H9 (cell line): ENCODE results near the gene MTMR12. TPM values are rescaled to one million over a fixed set of nuclear protein-coding genes. Genes with fewer than 3 reads are reported as not detected.

Source experiments
- DNase-seq: peaks from one replicate; pipeline ENCODE4 v3.0.0-alpha.2; 2017
- H2AFZ ChIP-seq: one replicate; pipeline ENCODE4 v1.6.1; 2013; ENCODE audit warnings: mild to moderate bottlenecking, low read length, control low read depth, moderate library complexity
- H2AK5ac ChIP-seq: 2 replicates; pipeline ENCODE4 v1.6.1; 2013; ENCODE audit warnings: low read length, control low read depth, mixed read lengths; ENCODE audit not compliant: insufficient read length
- H2BK120ac ChIP-seq: one replicate; pipeline ENCODE4 v1.6.1; 2013; ENCODE audit warnings: low read depth, mild to moderate bottlenecking, low read length, control low read depth, inconsistent platforms; ENCODE audit not compliant: poor library complexity, severe bottlenecking
- H2BK12ac ChIP-seq: 2 replicates; pipeline ENCODE4 v1.6.1; 2013; ENCODE audit warnings: low read length, control low read depth, mixed read lengths, low read depth; ENCODE audit not compliant: insufficient read length
- H2BK15ac ChIP-seq: 2 replicates; pipeline ENCODE4 v1.6.1; 2013; ENCODE audit warnings: low read depth, low read length, control low read depth
- H2BK20ac ChIP-seq: one replicate; pipeline ENCODE4 v1.6.1; 2013; ENCODE audit warnings: low read depth, mild to moderate bottlenecking, low read length, control low read depth, inconsistent platforms; ENCODE audit not compliant: poor library complexity, severe bottlenecking
- H2BK5ac ChIP-seq: 2 replicates; pipeline ENCODE4 v1.6.1; 2013; ENCODE audit warnings: low read length, control low read depth, mixed read lengths; ENCODE audit not compliant: insufficient read length
- H3K14ac ChIP-seq: 2 replicates; pipeline ENCODE4 v1.6.1; 2013; ENCODE audit warnings: low read length, control low read depth; ENCODE audit not compliant: insufficient read depth
- H3K18ac ChIP-seq: 2 replicates; pipeline ENCODE4 v1.6.1; 2013; ENCODE audit warnings: low read depth, mild to moderate bottlenecking, mixed read lengths, low read length, control low read depth; ENCODE audit not compliant: insufficient read length
- H3K23ac ChIP-seq: 2 replicates; pipeline ENCODE4 v1.6.1; 2013; ENCODE audit warnings: low read length, control low read depth, mixed read lengths, low read depth; ENCODE audit not compliant: insufficient read length
- H3K23me2 ChIP-seq: 2 replicates; pipeline ENCODE4 v1.6.1; 2013; ENCODE audit warnings: low read depth, mild to moderate bottlenecking, mixed read lengths, low read length, control low read depth; ENCODE audit not compliant: insufficient read length, poor library complexity, severe bottlenecking
- H3K27ac ChIP-seq: 2 replicates; pipeline ENCODE4 v1.5.1; 2013; ENCODE audit warnings: low read length, control low read depth, mixed read lengths, low read depth; ENCODE audit not compliant: insufficient read length
- H3K27me3 ChIP-seq: 2 replicates; pipeline ENCODE4 v1.6.1; 2013; ENCODE audit warnings: low read length, control low read depth, inconsistent platforms; ENCODE audit not compliant: insufficient read depth
- H3K4ac ChIP-seq: 2 replicates; pipeline ENCODE4 v1.6.1; 2013; ENCODE audit warnings: low read depth, mild to moderate bottlenecking, control low read depth, inconsistent platforms, low read length, moderate library complexity
- H3K4me1 ChIP-seq: 2 replicates; pipeline ENCODE4 v1.6.1; 2013; ENCODE audit warnings: low read length, control low read depth, inconsistent platforms; ENCODE audit not compliant: insufficient read depth
- H3K4me2 ChIP-seq: 2 replicates; pipeline ENCODE4 v1.6.1; 2013; ENCODE audit warnings: low read length, control low read depth, mixed read lengths; ENCODE audit not compliant: insufficient read length, insufficient read depth
- H3K56ac ChIP-seq: 2 replicates; pipeline ENCODE4 v1.6.1; 2013; ENCODE audit warnings: low read depth, mild to moderate bottlenecking, mixed read lengths, low read length, control low read depth; ENCODE audit not compliant: insufficient read length
- H3K79me1 ChIP-seq: 2 replicates; pipeline ENCODE4 v1.6.1; 2013; ENCODE audit warnings: low read depth, mild to moderate bottlenecking, moderate library complexity, low read length, control low read depth, inconsistent platforms; ENCODE audit not compliant: insufficient read depth, poor library complexity, severe bottlenecking
- H3K79me2 ChIP-seq: 2 replicates; pipeline ENCODE4 v1.6.1; 2013; ENCODE audit warnings: low read length, control low read depth, inconsistent platforms; ENCODE audit not compliant: insufficient read depth
- H3K9ac ChIP-seq: 2 replicates; pipeline ENCODE4 v1.6.1; 2013; ENCODE audit warnings: low read length, control low read depth, mixed read lengths; ENCODE audit not compliant: insufficient read length; ENCODE audit errors: extremely low read depth
- H3K9me3 ChIP-seq: one replicate; pipeline ENCODE4 v1.6.1; 2013; ENCODE audit warnings: low read depth, low read length, inconsistent platforms; ENCODE audit not compliant: control insufficient read depth
- H3T11ph ChIP-seq: one replicate; pipeline ENCODE4 v1.6.1; 2013; ENCODE audit warnings: mild to moderate bottlenecking, low read length, control low read depth, inconsistent platforms
- H4K20me1 ChIP-seq: one replicate; pipeline ENCODE4 v1.6.1; 2013; ENCODE audit not compliant: control insufficient read depth, insufficient read length, insufficient read depth
- H4K5ac ChIP-seq: 2 replicates; pipeline ENCODE4 v1.6.1; 2013; ENCODE audit warnings: low read depth, mild to moderate bottlenecking, mixed read lengths, low read length, control low read depth; ENCODE audit not compliant: insufficient read length
- H4K8ac ChIP-seq: replicated peaks from 2 replicates; pipeline ENCODE4 v1.6.1; 2013; ENCODE audit warnings: low read length, control low read depth, mixed read lengths, low read depth; ENCODE audit not compliant: insufficient read length
- H4K91ac ChIP-seq: 2 replicates; pipeline ENCODE4 v1.6.1; 2013; ENCODE audit warnings: low read depth, mild to moderate bottlenecking, moderate library complexity, mixed read lengths, low read length, control low read depth; ENCODE audit not compliant: insufficient read length
- H3K27ac Mint-ChIP-seq, 3 experiments: 2 replicates in 2 of 3; 3 replicates in 1 of 3; pipeline ENCODE4 v1.8.0; 2020 to 2021; ENCODE audit warnings: mixed read lengths in 3 of 3, mild to moderate bottlenecking in 1 of 3, moderate library complexity in 1 of 3
- H3K27me3 Mint-ChIP-seq: 2 replicates; pipeline ENCODE4 v1.8.0; 2021; ENCODE audit warnings: low read depth, mild to moderate bottlenecking, moderate library complexity, mixed read lengths
- H3K36me3 Mint-ChIP-seq, 3 experiments: 2 replicates in 2 of 3; 3 replicates in 1 of 3; pipeline ENCODE4 v1.8.0; 2020 to 2021; ENCODE audit warnings: low read depth in 3 of 3, mixed read lengths in 3 of 3; ENCODE audit not compliant: insufficient read depth in 1 of 3
- H3K4me1 Mint-ChIP-seq, 2 experiments: 2 replicates each; pipeline ENCODE4 v1.8.0; 2020; ENCODE audit warnings: mixed read lengths in 2 of 2
- H3K4me3 Mint-ChIP-seq, 2 experiments: 2 replicates in 1 of 2; 3 replicates in 1 of 2; pipeline ENCODE4 v1.8.0; 2020 to 2021; ENCODE audit warnings: mild to moderate bottlenecking in 2 of 2, mixed read lengths in 2 of 2, moderate library complexity in 1 of 2
- H3K9me3 Mint-ChIP-seq, 2 experiments: 2 replicates in 1 of 2; 3 replicates in 1 of 2; pipeline ENCODE4 v1.8.0; 2020; ENCODE audit warnings: mild to moderate bottlenecking in 2 of 2, mixed read lengths in 2 of 2, moderate library complexity in 1 of 2
- CTCF ChIP-seq: fragments of 200-600 bp; sonication (generic); conservative IDR thresholded peaks from 3 replicates; pipeline ENCODE4 v1.8.0; 2021; ENCODE audit warnings: antibody characterized with exemption, mild to moderate bottlenecking
- WGBS: extraction: QIAGEN DNeasy Blood & Tissue Kit; methylation state at CpG from one replicate; pipeline ENCODE4 v1.1.7; 2013; ENCODE audit warnings: missing lambda C conversion rate, low lambda C conversion rate, mixed read lengths; ENCODE audit not compliant: insufficient read length; ENCODE audit errors: extremely low coverage; 5-methylcytosine and 5-hydroxymethylcytosine counted together
- total RNA-seq: library from RNA; stranded (reverse); gene quantifications from 2 replicates; pipeline ENCODE4 v1.2.1, GENCODE V29; 2021

MTMR12 gene
- total RNA-seq, 1 experiment from 2014 or later = 39.3 TPM

GRCh38 chr5:32291591-32291990, 21.1 kb downstream of the MTMR12 start:
- Histone ChIP-seq H3K9me3 (no peaks in the 10 kb centered on the region), H2BK15ac (no peak overlapping the region), H2BK120ac (no peak overlapping the region), H4K20me1 (no peaks in the 10 kb centered on the region), H3K79me2 (peaks cover 13% of the 10 kb centered on the region; the same call in 1 of the 2 replicates), H2BK20ac (no peak overlapping the region), H4K8ac (no peak overlapping the region), H3K4ac (no peak overlapping the region), H3K14ac (no peak overlapping the region), H3K18ac (no peak overlapping the region), H3K27me3 (no peaks in the 10 kb centered on the region), H3K9ac (no peak overlapping the region), H2AK5ac (no peak overlapping the region), H2AFZ (no peak overlapping the region), H3K23ac (no peak overlapping the region), H2BK12ac (no peak overlapping the region), H3K4me2 (no peak overlapping the region), H3K27ac (no peak overlapping the region), H3K79me1 (peaks cover 5% of the 10 kb centered on the region), H4K5ac (no peak overlapping the region), H3T11ph (no peak overlapping the region), H3K23me2 (no peaks in the 10 kb centered on the region), H3K56ac (no peak overlapping the region), H3K4me1 (peaks cover 4% of the 10 kb centered on the region; the same call in 1 of the 2 replicates), H2BK5ac (no peak overlapping the region), H4K91ac (no peak overlapping the region)
- Mint-ChIP-seq H3K27me3 (no peaks in the 10 kb centered on the region), H3K4me3 (no peak overlapping the region), H3K27ac (no peak overlapping the region; a peak in 1 of 7 replicates), H3K9me3 (no peaks in the 10 kb centered on the region; a peak in 1 of 5 replicates), H3K36me3 (peaks cover 44 to 55% (median 47%) of the 10 kb centered on the region in 3 experiments), H3K4me1 (peaks cover 32 to 33% of the 10 kb centered on the region in 2 experiments)
- TF ChIP-seq CTCF = no peak
- DNase-seq = no peak
- no CpG with 5 or more reads among the region's 7 CpGs for WGBS
